Esophagus muscularis mucosa (tissue), 4 donors: ENCODE measurements around the gene LGALS9. TPM values are rescaled to one million over a fixed set of nuclear protein-coding genes. Genes with fewer than 3 reads are reported as not detected.
"Not testable (repeated sequence)": the region's sequence is repeated elsewhere in the genome, so short reads cannot be mapped to it uniquely, and the experiment has no call there.

Source experiments
- DNase-seq: peaks from one replicate; pipeline ENCODE4 v3.0.0-alpha.2; 2017; ENCODE audit errors: extremely low spot score
- H3K27ac ChIP-seq, 4 donors: fragments of 200-600 bp; sonication (generic); replicated peaks in 1 of 4; 1 replicate in 3 of 4; 2 replicates in 1 of 4; pipeline ENCODE4 v1.5.1; 2016 to 2019; ENCODE audit warnings: mild to moderate bottlenecking in 1 of 4
- H3K27me3 ChIP-seq, 4 donors: fragments of 200-600 bp; sonication (generic); one replicate each; pipeline versions ENCODE4 v1.5.1 to v1.6.0; 2016 to 2019
- H3K36me3 ChIP-seq, 4 donors: fragments of 200-600 bp; sonication (generic); one replicate each; pipeline ENCODE4 v1.5.1; 2016 to 2019
- H3K4me1 ChIP-seq, 4 donors: fragments of 200-600 bp; sonication (generic); one replicate each; pipeline ENCODE4 v1.5.1; 2016 to 2019
- H3K4me3 ChIP-seq, 4 donors: fragments of 200-600 bp; sonication (generic); 1 replicate in 2 of 4; 2 replicates in 2 of 4; pipeline ENCODE4 v1.5.1; 2016 to 2019; ENCODE audit warnings: mild to moderate bottlenecking in 4 of 4, moderate library complexity in 1 of 4
- H3K9me3 ChIP-seq, 4 donors: fragments of 200-600 bp; sonication (generic); 1 replicate in 3 of 4; 2 replicates in 1 of 4; pipeline ENCODE4 v1.5.1; 2016 to 2019
- CTCF ChIP-seq, 3 experiments: fragments of 200-600 bp in 2 of 3; fragments of 450-650 bp in 1 of 3; sonication (generic) in 2 of 3; IDR thresholded peaks; one replicate each; pipeline ENCODE4 v1.5.1; 2017 to 2019; ENCODE audit warnings: antibody characterized with exemption in 3 of 3, mild to moderate bottlenecking in 2 of 3, moderate library complexity in 1 of 3
- EP300 ChIP-seq: sonication (generic); formaldehyde crosslinking; IDR thresholded peaks from one replicate; pipeline ENCODE4 v1.6.1; 2017; ENCODE audit warnings: antibody characterized with exemption
- POLR2A ChIP-seq: fragments of 450-650 bp; IDR thresholded peaks from one replicate; pipeline ENCODE4 v1.6.1; 2017; ENCODE audit warnings: antibody characterized with exemption, moderate library complexity, mild to moderate bottlenecking, low read depth
- POLR2AphosphoS5 ChIP-seq, 2 donors: sonication (generic); formaldehyde crosslinking; IDR thresholded peaks; one replicate each; pipeline ENCODE4 v1.6.1; 2017; ENCODE audit warnings: antibody characterized with exemption in 2 of 2
- WGBS: methylation state at CpG from one replicate; pipeline ENCODE4 v1.1.5; 2018; 5-methylcytosine and 5-hydroxymethylcytosine counted together
- intact Hi-C: fragments of 100-400 bp; cut with DNase I; formaldehyde crosslinking; loops from one replicate; pipeline ENCODE4 v1.15.1; 2023
- total RNA-seq, 4 donors: library from RNA; depleted of rRNA; stranded (reverse); fragments of >200 nt; gene quantifications; one replicate each; pipeline versions ENCODE4 v1.1.0 to v1.2.1, GENCODE V29; 2016

LGALS9 gene
- total RNA-seq, 4 donors from 2014 or later, result 17.0 to 31.8 (median 24.4) TPM

- WGBS, result 83% methylated on average over 6 of the region's 12 CpGs
- H3K4me3 ChIP-seq, result no peak overlapping the region
- DNase-seq, result no peak
- H3K4me1 ChIP-seq, result no peaks in the 10 kb centered on the region
- no peaks in the 10 kb centered on the region for H3K36me3 ChIP-seq
- intact Hi-C loops, result no loop called here
- TF ChIP-seq POLR2A, result no peak
- no peak for TF ChIP-seq POLR2AphosphoS5 (IDR thresholded peaks at IDR 0.05)
- TF ChIP-seq EP300, result no peak
- TF ChIP-seq CTCF (IDR thresholded peaks at IDR 0.05), result no peak
- H3K27me3 ChIP-seq, result peaks cover 0 to 3% (median 0%) of the 10 kb centered on the region in 4 donors
- H3K27ac ChIP-seq, result no peak overlapping the region
- H3K9me3 ChIP-seq, result no peaks in the 10 kb centered on the region
These were observed 40.0 kb downstream of the LGALS9 start for GRCh38 chr17:27670791-27671590.

GRCh38 chr17:27671591-27671910, 40.6 kb downstream of the LGALS9 start:
- TF ChIP-seq POLR2A (no peak), POLR2AphosphoS5 (IDR thresholded peaks at IDR 0.05) (no peak), CTCF (IDR thresholded peaks at IDR 0.05) (no peak), EP300 (no peak)
- 100% methylated on average over 2 of the region's 2 CpGs for WGBS
- Histone ChIP-seq H3K9me3 (no peaks in the 10 kb centered on the region), H3K27ac (no peak overlapping the region), H3K4me3 (no peak overlapping the region), H3K36me3 (no peaks in the 10 kb centered on the region), H3K4me1 (no peaks in the 10 kb centered on the region), H3K27me3 (peaks cover 0 to 3% (median 0%) of the 10 kb centered on the region in 4 donors)
- DNase-seq, result no peak
- intact Hi-C loops, result no loop called here

DNA sequence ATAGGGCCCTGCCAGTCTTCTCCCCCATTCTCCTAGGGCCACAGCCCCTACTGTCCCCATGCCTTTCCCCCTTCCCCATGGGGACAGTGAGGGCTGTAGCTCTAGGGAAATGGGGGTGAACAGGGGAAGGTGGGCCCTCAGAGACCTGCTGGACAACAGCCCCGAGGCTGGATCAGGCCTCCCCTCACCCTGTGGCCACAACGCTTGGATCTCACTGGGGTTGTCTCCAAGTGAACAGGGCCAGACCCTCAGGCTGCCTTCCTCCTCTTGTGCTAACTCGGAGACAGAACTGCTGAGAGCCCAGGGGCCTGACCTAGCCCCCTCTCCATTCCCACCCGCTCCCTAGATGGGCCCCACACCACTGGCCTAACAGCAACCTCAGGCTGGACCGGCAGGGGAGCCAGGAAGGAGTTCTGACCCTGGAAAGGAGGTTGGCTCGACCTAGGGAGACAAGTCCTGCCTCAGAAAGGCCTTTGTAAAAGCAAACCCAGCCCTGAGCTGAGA, 41.0 kb downstream of the LGALS9 start:
- intact Hi-C loops, H3K27ac ChIP-seq, H3K9me3 ChIP-seq, DNase-seq, H3K36me3 ChIP-seq, H3K27me3 ChIP-seq, H3K4me1 ChIP-seq, H3K4me3 ChIP-seq: not testable (repeated sequence)
- 71% methylated on average over 6 of the region's 6 CpGs for WGBS

DNA sequence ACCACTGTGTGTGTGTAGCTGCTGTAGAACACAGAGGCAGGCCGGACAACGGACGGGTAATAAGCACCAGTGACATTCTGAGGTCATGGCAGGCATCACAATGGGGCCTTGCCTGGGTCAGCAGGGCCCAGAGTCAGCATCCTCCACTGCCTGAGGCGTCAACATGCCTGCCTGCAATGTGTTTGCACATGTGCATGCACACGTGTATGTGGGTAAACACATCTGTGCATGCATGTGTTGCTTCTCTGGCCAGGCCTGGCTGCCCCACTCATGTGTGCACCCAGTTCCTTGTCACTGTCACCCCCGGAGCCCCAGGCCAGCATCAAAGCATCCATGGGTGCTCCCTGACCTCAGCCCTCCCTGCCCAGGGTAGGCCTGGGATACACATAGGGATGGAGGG, 43.3 kb downstream of the LGALS9 start:
- TF ChIP-seq EP300, result no peak
- TF ChIP-seq CTCF (IDR thresholded peaks at IDR 0.05), result no peak
- TF ChIP-seq POLR2AphosphoS5 (IDR thresholded peaks at IDR 0.05), result no peak
- TF ChIP-seq POLR2A, result no peak
- 88% methylated on average over 5 of the region's 6 CpGs for WGBS
- intact Hi-C loops, result no loop called here

GRCh38 chr17:27677191-27677590, 46.2 kb downstream of the LGALS9 start:
- H3K4me1 ChIP-seq, result no peaks in the 10 kb centered on the region
- 81% methylated on average over 2 of the region's 2 CpGs for WGBS
- intact Hi-C loops, result no loop called here
- H3K27ac ChIP-seq, result no peak overlapping the region
- H3K4me3 ChIP-seq, result no peak overlapping the region
- DNase-seq, result no peak
- no peaks in the 10 kb centered on the region for H3K9me3 ChIP-seq
- H3K27me3 ChIP-seq, result no peaks in the 10 kb centered on the region
- no peak for TF ChIP-seq POLR2AphosphoS5 (IDR thresholded peaks at IDR 0.05)
- TF ChIP-seq EP300, result no peak
- TF ChIP-seq POLR2A, result no peak
- TF ChIP-seq CTCF (IDR thresholded peaks at IDR 0.05), result no peak
- no peaks in the 10 kb centered on the region for H3K36me3 ChIP-seq

More for the DNA sequence above, 43.3 kb downstream of the LGALS9 start:
- H3K27ac ChIP-seq, result no peak overlapping the region
- no peak for DNase-seq
- no peaks in the 10 kb centered on the region for H3K4me1 ChIP-seq
- H3K27me3 ChIP-seq, result peaks cover 0 to 3% (median 0%) of the 10 kb centered on the region in 4 donors
- no peaks in the 10 kb centered on the region for H3K9me3 ChIP-seq
- no peaks in the 10 kb centered on the region for H3K36me3 ChIP-seq
- no peak overlapping the region for H3K4me3 ChIP-seq

- intact Hi-C loops, H3K36me3 ChIP-seq, H3K27ac ChIP-seq, DNase-seq, H3K9me3 ChIP-seq, H3K4me3 ChIP-seq, H3K4me1 ChIP-seq: not testable (repeated sequence)
- 69% methylated on average over 3 of the region's 3 CpGs for WGBS
- H3K27me3 ChIP-seq, result peaks cover 0 to 20% (median 0%) of the 10 kb centered on the region in 4 donors
These were observed 55.3 kb downstream of the LGALS9 start for GRCh38 chr17:27686322-27686721.
